ENCODE results near the gene ARSI.

Gene ARSI

DNA sequence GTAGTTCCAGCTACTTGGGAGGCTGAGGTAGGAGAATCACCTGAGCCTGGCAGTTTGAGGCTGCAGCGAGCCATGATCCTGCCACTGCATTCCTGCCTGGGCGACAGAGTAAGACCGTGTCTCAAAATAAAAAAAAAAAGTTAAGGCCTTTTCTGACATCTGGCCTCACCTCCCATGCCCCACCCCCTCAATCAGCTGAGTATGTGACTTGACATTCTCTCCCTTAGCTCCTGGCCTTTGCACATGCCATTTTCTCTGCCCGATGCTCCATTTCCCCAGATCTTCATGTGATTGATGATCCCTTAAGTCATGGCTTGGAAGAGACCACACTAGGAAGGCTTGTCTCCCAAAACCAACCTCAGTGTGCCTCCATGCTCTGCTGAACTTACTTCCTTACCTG lies 37.1 kb upstream of the ARSI start:
- DNase-seq (ENCODE audit: low spot score in 2 of 2) (no peak), ATAC-seq (replicated peaks; ENCODE audit: extremely low read depth, poor library complexity, severe bottlenecking) (no peak)
- peaks cover 15% of the 10 kb centered on the region for H3K4me1 Mint-ChIP-seq
- no peaks in the 10 kb centered on the region for H3K36me3 Mint-ChIP-seq (ENCODE audit: insufficient read depth)
- H3K27ac Mint-ChIP-seq (ENCODE audit: low read depth) = no peak overlapping the region
- H3K9me3 Mint-ChIP-seq = no peaks in the 10 kb centered on the region
- H3K4me3 Mint-ChIP-seq = no peak overlapping the region
- no peaks in the 10 kb centered on the region for H3K27me3 Mint-ChIP-seq

DNA sequence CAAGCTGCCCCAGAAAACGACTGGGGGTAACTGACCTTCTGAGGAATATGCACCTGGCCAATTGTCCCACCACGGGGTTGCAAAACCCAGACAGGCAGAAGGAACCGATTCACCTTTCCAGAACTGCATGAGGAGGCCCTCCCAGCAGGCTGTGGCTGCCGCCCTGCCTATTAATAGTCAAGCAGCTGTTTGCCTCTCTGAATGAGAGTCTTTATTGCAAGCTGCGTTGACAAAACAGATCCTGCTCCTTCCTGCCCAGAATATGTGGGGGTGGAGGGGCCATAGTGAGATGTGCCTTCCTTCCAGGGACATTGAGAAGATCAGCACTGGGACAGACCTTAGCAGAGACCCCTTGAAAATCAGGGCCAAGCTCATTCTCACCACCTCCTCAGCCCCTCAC lies 36.5 kb upstream of the ARSI start:
- no peak overlapping the region for H3K27ac Mint-ChIP-seq (ENCODE audit: low read depth)
- no peaks in the 10 kb centered on the region for H3K27me3 Mint-ChIP-seq
- H3K4me3 Mint-ChIP-seq = no peak overlapping the region
- DNase-seq (ENCODE audit: low spot score in 2 of 2) = no peak
- H3K36me3 Mint-ChIP-seq (ENCODE audit: insufficient read depth) = no peaks in the 10 kb centered on the region
- peaks cover 15% of the 10 kb centered on the region for H3K4me1 Mint-ChIP-seq
- no peaks in the 10 kb centered on the region for H3K9me3 Mint-ChIP-seq
- ATAC-seq (replicated peaks; ENCODE audit: extremely low read depth, poor library complexity, severe bottlenecking) = no peak

GRCh38 chr5:150338546-150338945 lies 35.8 kb upstream of the ARSI start:
- no peaks in the 10 kb centered on the region for H3K36me3 Mint-ChIP-seq (ENCODE audit: insufficient read depth)
- H3K27ac Mint-ChIP-seq (ENCODE audit: low read depth) = no peak overlapping the region
- no peaks in the 10 kb centered on the region for H3K27me3 Mint-ChIP-seq
- H3K4me3 Mint-ChIP-seq = no peak overlapping the region
- DNase-seq (ENCODE audit: low spot score in 2 of 2) = no peak
- H3K9me3 Mint-ChIP-seq = no peaks in the 10 kb centered on the region
- H3K4me1 Mint-ChIP-seq = peaks cover 14% of the 10 kb centered on the region
- no peak for ATAC-seq (replicated peaks; ENCODE audit: extremely low read depth, poor library complexity, severe bottlenecking)

- no peak overlapping the region for H3K27ac Mint-ChIP-seq (ENCODE audit: low read depth)
- H3K4me3 Mint-ChIP-seq = no peak overlapping the region
- H3K9me3 Mint-ChIP-seq = no peaks in the 10 kb centered on the region
- H3K27me3 Mint-ChIP-seq = no peaks in the 10 kb centered on the region
- no peaks in the 10 kb centered on the region for H3K4me1 Mint-ChIP-seq
- DNase-seq (ENCODE audit: low spot score in 2 of 2) (no peak), ATAC-seq (replicated peaks; ENCODE audit: extremely low read depth, poor library complexity, severe bottlenecking) (no peak)
- H3K36me3 Mint-ChIP-seq (ENCODE audit: insufficient read depth) = no peaks in the 10 kb centered on the region
These were observed 33.1 kb upstream of the ARSI start for GRCh38 chr5:150335778-150336177.

DNA sequence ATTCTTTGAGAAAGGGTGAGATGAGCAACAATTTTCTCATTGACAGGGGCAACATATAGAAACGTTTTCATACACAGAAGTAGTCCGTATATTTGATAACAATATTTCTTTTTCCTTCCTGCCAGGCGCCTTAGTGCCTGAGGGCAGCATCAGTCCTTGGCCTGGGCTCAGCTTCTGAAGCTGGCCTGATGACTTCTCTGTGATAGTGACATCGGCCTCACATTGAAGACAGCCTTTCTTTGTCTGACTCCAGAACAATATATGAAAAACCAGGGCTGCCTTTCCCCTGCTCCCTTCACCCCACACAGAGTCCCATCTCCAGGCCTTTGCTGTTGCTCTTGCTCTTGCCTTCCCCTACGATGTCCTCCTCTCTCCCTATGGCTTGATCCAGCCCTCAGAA lies 30.7 kb upstream of the ARSI start:
- ATAC-seq (replicated peaks; ENCODE audit: extremely low read depth, poor library complexity, severe bottlenecking) (no peak), DNase-seq (ENCODE audit: low spot score in 2 of 2) (no peak)
- no peaks in the 10 kb centered on the region for H3K27me3 Mint-ChIP-seq
- H3K9me3 Mint-ChIP-seq = no peaks in the 10 kb centered on the region
- H3K4me1 Mint-ChIP-seq = no peaks in the 10 kb centered on the region
- H3K36me3 Mint-ChIP-seq (ENCODE audit: insufficient read depth) = no peaks in the 10 kb centered on the region
- no peak overlapping the region for H3K27ac Mint-ChIP-seq (ENCODE audit: low read depth)
- H3K4me3 Mint-ChIP-seq = no peak overlapping the region

GRCh38 chr5:150329881-150330876 lies 27.5 kb upstream of the ARSI start:
- Mint-ChIP-seq H3K27ac (ENCODE audit: low read depth) (no peak overlapping the region), H3K27me3 (peaks cover 9% of the 10 kb centered on the region), H3K36me3 (ENCODE audit: insufficient read depth) (no peaks in the 10 kb centered on the region), H3K4me3 (no peak overlapping the region), H3K9me3 (no peaks in the 10 kb centered on the region), H3K4me1 (no peaks in the 10 kb centered on the region)
- DNase-seq (ENCODE audit: low spot score in 2 of 2) (no peak), ATAC-seq (replicated peaks; ENCODE audit: extremely low read depth, poor library complexity, severe bottlenecking) (no peak)

DNA sequence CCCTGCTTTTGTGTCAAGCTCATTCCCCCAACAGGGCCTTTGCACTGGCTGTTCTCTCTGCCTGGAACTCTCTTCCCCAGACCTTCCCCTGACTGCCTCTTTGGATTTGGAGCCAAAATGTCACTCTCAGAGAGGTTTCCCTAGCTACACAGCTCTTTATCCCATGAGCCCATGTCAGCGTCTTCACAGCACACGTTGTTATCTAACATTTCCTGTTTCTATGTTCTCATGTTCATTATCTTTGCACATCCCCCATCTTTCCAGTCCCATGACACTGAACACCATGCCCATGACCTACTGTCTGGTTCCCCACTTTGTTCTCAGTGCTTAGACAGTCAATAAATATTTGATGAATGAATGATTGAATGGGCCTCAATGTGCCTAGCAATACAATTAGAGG lies 26.3 kb upstream of the ARSI start:
- Mint-ChIP-seq H3K36me3 (ENCODE audit: insufficient read depth) (no peaks in the 10 kb centered on the region), H3K27me3 (peaks cover 9% of the 10 kb centered on the region), H3K4me1 (no peaks in the 10 kb centered on the region), H3K27ac (ENCODE audit: low read depth) (no peak overlapping the region), H3K4me3 (no peak overlapping the region), H3K9me3 (no peaks in the 10 kb centered on the region)
- no peak for DNase-seq (ENCODE audit: low spot score in 2 of 2)
- no peak for ATAC-seq (replicated peaks; ENCODE audit: extremely low read depth, poor library complexity, severe bottlenecking)

DNA sequence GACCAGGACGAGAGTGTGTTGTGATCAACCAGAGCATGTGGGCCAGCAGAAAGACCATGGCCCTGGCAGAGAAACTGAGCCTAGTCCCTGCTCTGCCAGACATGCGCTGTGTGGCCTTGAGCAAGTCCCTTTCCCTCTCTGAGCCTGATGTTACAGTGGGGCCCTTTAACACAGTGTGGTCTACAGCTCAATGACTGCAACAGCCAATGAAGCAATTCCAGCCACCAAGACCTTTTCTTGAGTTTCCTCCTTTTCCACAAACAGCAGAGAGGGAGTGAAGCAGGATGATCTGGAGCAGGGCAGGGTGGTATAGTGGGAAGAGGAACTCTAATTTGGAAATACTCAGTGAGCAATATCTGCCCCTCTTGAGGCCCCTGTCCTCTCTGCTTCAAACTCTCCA lies 25.8 kb upstream of the ARSI start:
- Mint-ChIP-seq H3K9me3 (no peaks in the 10 kb centered on the region), H3K4me3 (no peak overlapping the region), H3K27me3 (peaks cover 9% of the 10 kb centered on the region), H3K27ac (ENCODE audit: low read depth) (no peak overlapping the region), H3K36me3 (ENCODE audit: insufficient read depth) (no peaks in the 10 kb centered on the region), H3K4me1 (no peaks in the 10 kb centered on the region)
- no peak for DNase-seq (ENCODE audit: low spot score in 2 of 2)
- no peak for ATAC-seq (replicated peaks; ENCODE audit: extremely low read depth, poor library complexity, severe bottlenecking)

- Mint-ChIP-seq H3K4me3 (no peak overlapping the region), H3K4me1 (no peaks in the 10 kb centered on the region), H3K36me3 (ENCODE audit: insufficient read depth) (no peaks in the 10 kb centered on the region), H3K27ac (ENCODE audit: low read depth) (no peak overlapping the region), H3K9me3 (no peaks in the 10 kb centered on the region), H3K27me3 (peaks cover 9% of the 10 kb centered on the region)
- ATAC-seq (replicated peaks; ENCODE audit: extremely low read depth, poor library complexity, severe bottlenecking) (no peak), DNase-seq (ENCODE audit: low spot score in 2 of 2) (no peak)
These were observed 24.4 kb upstream of the ARSI start for GRCh38 chr5:150327139-150327538.

- Mint-ChIP-seq H3K27me3 (peaks cover 9% of the 10 kb centered on the region), H3K27ac (ENCODE audit: low read depth) (no peak overlapping the region), H3K9me3 (no peaks in the 10 kb centered on the region), H3K36me3 (ENCODE audit: insufficient read depth) (no peaks in the 10 kb centered on the region), H3K4me3 (no peak overlapping the region), H3K4me1 (no peaks in the 10 kb centered on the region)
- ATAC-seq (replicated peaks; ENCODE audit: extremely low read depth, poor library complexity, severe bottlenecking) = no peak
- no peak for DNase-seq (ENCODE audit: low spot score in 2 of 2)
These were observed 24.0 kb upstream of the ARSI start for GRCh38 chr5:150326707-150327106.

DNA sequence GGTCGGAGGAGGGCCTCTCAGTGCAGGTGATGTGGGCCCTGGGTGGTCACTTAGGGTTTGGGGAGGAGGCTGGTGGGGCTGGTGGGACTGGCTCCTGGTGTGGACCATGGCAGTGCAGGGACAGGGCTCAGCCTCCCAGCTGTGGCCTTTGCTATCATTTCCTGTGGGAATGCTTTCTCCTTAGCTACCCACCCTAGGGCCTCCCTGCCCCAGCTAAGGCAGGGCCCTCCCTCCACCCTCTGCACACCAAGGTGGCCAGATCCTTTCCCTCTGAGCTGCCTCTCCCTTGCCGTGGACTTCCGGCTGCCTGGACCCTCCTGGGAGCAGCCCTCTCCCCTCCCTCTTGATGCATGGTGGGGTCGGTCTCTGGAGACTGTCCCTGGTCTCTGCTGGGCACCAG lies 22.7 kb upstream of the ARSI start:
- no peaks in the 10 kb centered on the region for H3K36me3 Mint-ChIP-seq (ENCODE audit: insufficient read depth)
- no peak overlapping the region for H3K4me3 Mint-ChIP-seq
- DNase-seq (ENCODE audit: low spot score in 2 of 2) = no peak

DNA sequence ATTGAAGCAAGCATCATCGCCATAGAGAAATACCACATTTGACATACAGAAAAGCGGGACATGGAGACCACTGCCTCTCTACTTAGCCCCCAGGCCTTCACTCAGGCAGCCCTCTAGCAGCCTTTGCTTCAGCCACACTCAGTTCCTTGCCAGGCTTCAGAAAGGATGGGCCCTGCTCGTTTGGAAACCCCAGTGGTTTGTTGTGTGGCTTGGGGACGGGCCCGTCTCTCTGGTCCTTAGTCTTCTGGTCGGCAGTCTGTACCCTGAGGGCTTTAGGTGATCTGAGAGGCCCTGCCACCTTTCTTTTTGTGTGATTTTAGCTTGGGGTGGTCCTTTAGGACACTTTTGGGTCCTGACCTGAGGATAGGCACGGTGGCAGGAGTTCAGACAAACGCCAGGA lies 21.1 kb upstream of the ARSI start:
- no peaks in the 10 kb centered on the region for H3K4me1 Mint-ChIP-seq
- H3K27me3 Mint-ChIP-seq = peaks cover 9% of the 10 kb centered on the region
- H3K27ac Mint-ChIP-seq (ENCODE audit: low read depth) = no peak overlapping the region
- DNase-seq (ENCODE audit: low spot score in 2 of 2) (no peak), ATAC-seq (replicated peaks; ENCODE audit: extremely low read depth, poor library complexity, severe bottlenecking) (no peak)
- H3K36me3 Mint-ChIP-seq (ENCODE audit: insufficient read depth) = no peaks in the 10 kb centered on the region
- H3K4me3 Mint-ChIP-seq = no peak overlapping the region
- no peaks in the 10 kb centered on the region for H3K9me3 Mint-ChIP-seq

More for the DNA sequence above, 22.7 kb upstream of the ARSI start:
- no peak overlapping the region for H3K27ac Mint-ChIP-seq (ENCODE audit: low read depth)
- H3K4me1 Mint-ChIP-seq = no peaks in the 10 kb centered on the region
- H3K27me3 Mint-ChIP-seq = peaks cover 9% of the 10 kb centered on the region
- ATAC-seq (replicated peaks; ENCODE audit: extremely low read depth, poor library complexity, severe bottlenecking) = no peak
- no peaks in the 10 kb centered on the region for H3K9me3 Mint-ChIP-seq

DNA sequence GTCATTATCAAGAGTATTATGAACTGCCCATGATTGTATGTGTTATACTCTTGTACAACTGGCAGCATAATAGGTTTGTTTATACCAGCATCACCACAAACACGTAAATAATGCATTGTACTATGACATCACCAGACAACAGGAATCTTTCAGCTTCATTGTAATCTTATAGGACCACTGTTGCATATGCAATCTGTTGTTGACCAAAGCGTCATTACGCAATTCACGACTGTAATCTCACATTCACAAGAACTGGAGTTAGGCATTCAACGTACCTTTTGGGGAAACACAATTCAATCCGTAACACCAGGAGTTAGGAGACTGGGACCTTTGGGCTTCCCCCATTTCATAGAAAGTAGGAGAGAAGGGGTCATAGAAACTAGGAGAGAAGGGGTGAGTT lies 20.4 kb upstream of the ARSI start:
- Mint-ChIP-seq H3K9me3 (no peaks in the 10 kb centered on the region), H3K27me3 (peaks cover 12% of the 10 kb centered on the region), H3K36me3 (ENCODE audit: insufficient read depth) (no peaks in the 10 kb centered on the region), H3K4me3 (no peak overlapping the region), H3K4me1 (no peaks in the 10 kb centered on the region), H3K27ac (ENCODE audit: low read depth) (no peak overlapping the region)
- no peak for ATAC-seq (replicated peaks; ENCODE audit: extremely low read depth, poor library complexity, severe bottlenecking)
- no peak for DNase-seq (ENCODE audit: low spot score in 2 of 2)

All from central memory CD8-positive, alpha-beta T cell (primary cell).